Hematopoietic multipotent progenitor cell treated with erythropoietin and hydrocortisone succinate and interleukin-3 and kit ligand, for 6 days (in vitro differentiated cells): ENCODE results near the gene MAF.

Source experiments
- DNase-seq: peaks from one replicate; pipeline ENCODE4 v3.0.0-alpha.2; 2015

MAF gene

DNA sequence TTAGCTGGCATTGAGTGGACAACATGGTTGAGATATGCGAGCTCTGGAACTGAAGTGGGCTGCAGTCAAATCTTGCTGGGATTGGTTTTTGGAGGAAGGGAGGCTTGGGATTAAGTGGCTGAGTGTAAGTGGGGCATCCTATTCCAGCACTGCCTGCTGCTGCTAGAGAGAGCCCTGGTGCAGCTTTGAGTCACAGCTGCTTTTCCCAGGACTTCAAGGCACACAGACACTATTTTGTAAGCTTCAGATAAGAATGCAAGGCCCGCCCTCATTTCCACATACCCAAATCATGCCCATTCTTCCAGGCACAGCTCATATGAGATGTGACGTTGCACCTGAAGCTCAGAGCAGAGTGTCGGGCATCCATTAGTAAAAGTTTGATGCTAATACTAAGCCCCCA, 10.2 kb upstream of the MAF start:
- DNase-seq, result no peak

DNA sequence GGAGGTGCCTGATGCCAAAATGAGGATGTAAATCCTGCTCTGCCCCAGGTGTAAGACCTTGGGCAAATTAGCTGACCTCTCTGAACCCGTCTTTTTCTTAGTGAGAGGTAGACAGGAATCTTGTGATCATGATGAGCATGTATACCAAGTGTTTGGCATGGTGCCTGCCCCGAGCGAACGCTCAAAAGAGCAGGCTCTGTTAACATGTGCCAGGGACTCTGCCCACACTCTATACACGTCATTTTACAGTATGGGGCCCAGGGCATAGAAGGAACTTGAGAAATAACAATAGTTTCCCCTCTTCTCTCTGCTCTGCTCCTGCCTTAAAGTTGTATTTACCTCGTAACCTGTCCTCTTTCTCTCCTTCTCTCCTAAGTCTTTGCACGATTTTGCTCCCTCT, 9.3 kb upstream of the MAF start:
- DNase-seq, result no peak

DNA sequence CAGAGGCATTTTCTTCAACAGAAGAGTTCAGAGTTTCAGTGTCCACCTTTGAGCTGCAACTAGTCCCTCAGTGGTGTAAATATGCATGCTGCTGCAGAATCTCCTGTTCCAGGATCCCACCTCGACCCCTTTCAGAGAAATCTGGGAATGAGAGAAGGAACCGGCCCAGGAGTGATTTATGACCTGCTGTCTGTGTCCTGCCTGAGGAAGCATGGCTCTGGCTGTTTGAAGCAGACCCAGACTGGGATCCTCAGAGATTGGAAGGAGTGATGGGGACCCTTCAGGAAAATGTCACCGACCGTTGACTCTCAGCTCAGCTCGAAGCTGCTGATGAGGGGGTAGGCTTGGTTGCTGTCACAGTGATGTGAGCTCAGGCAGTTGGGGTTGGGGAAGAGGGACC, 8.4 kb upstream of the MAF start:
- no peak for DNase-seq

DNA sequence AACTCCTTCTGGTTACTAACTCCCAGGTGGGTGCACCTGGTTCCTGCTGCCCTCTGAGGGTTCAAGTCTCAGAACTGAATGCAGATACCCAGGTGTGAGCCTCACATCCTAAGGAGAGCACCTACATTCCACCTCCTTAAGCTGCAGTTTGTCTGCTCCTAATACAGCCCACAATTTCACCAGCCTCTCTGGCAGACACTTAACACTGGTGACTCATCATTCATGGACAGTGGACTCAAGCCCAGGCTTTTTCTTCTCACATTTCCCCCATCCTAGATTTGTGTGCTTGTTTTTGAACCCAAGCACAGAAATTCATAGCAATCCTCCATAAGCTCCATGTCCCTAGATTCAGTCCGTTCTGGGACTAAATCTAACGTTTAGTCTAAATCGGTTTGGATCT, 7.0 kb upstream of the MAF start:
- DNase-seq, result no peak

DNA sequence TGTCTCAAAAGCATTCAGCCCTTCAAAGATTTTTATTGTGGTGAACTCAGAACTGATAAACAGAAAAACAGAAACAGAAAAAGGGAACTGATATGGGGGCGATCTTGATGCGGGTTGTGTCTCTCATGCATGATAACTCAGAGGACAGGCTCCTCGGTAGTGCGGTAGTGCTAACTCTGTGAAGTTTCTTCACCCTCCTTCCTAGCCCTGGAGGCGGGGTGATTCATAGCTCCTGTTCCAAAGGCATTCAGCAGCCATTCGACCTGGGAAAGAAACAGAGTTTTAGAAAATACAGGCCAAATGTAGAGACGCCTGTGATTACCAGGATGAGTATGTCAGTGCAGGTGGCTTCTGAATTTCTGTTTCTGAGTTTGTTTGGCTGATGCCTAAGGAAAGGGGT, 5.5 kb upstream of the MAF start:
- peak; percentile 54 for DNase-seq

DNA sequence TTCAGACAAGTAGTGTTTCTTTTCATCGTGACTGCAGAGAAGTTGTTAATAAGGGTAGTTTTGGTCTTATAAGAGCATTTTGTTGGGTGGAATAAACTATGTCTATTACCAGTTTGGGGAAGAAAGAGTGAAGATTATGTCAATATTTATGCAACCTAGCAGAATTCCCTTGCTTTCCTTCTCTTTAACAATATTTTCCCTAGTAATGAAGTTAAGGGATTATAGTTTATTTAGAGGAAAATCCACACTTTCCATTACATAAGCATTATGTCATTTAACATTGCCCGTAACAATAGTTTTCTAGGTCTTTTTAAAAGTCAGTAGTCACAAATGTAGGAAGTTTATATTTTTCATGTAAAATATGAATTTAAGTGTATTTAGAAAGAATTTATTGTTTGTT, 2.5 kb upstream of the MAF start:
- DNase-seq, result no peak

DNA sequence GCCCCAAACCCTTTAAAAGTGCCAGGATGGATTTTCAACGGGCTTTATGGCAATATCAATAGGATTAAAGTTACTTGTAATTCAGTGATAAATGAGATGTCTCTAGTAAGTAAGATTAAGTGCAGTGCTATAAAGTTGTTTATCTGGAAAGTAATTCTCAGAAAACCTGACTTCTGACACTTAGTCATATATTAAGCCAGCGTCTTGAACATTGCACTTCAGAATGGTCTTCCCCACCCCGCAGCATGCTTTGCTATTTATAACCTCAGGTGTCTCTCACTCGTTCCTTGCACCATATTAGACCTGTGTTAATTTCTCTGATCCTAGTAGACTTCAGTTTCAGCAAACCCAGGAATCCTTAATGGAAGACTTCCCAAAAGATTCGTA, 2.1 kb upstream of the MAF start:
- DNase-seq, result no peak

DNA sequence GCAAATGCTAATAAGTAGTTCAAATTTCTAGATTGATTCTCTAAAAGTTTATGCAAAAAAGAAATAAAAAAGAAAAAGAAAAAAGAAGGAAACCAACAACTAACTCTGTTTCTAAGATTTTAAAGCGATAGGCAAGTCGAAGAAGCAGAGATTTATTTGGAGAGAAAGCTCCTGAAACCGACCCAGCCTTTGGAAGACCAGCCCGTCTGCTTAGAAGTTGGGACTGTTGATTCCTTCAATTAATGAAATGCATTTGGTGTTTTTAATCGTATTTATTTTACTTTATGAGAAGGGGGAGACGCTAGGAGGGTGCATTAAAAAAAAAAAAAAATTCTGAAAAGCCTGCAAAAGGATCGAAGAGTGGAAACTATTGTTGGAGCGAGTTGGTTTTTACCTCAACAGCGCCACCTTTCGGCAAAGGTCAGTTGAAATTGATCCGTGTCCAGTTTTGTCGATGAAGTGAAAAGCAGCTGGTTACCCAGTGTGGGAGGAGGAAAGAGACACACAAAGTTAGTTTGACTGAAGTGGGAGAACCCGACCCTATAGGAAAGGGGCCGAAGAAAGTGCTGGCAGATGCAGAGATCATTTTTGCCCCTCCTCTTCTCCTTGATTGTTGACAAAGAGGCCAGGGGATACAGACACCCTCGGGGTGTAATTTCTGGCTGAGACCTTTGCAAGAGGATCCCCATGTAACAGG, 1.5 kb upstream of the MAF start:
- peak; percentile 89 for DNase-seq

DNA sequence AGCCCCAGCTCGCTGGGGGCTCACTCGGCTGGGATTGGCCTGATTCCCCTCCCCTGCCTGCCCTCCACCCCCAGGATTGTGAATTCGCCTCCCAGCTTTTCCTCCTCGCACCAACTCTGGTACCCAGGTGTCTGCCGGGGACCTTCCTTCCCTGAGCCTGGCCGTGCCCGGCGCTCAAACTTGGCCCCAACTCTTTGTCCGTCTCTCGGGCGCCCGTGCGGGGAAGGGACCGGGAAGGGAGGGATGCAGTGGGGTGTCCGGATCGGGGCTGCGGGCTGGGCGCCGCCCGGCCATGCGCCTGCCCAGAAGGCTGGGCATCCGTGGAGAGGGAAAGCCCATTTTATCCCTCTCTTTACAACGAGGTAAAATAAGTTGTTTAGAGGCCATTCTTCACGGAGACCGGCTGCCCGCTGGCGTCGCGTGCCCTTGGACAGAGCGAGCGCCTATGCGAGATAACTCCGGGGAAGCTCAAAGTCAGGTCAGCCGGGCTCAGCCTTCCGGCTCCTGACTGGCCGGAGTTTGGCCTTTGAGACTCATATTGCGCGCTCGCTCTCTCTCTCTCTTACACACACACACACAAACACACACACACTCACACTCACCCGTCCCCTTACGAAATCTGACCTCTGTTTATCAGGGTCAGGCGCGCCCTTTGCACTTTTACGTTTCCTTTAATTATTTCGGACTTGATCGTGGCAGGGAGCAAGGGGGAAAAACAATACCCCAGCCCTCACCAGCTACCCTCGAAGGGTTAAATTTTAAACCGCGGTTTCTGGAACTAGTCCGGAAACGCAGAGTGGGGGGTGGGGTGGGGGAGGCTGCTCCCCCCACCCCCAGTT, 774 bp upstream of the MAF start:
- DNase-seq, result peak; percentile 12

DNA sequence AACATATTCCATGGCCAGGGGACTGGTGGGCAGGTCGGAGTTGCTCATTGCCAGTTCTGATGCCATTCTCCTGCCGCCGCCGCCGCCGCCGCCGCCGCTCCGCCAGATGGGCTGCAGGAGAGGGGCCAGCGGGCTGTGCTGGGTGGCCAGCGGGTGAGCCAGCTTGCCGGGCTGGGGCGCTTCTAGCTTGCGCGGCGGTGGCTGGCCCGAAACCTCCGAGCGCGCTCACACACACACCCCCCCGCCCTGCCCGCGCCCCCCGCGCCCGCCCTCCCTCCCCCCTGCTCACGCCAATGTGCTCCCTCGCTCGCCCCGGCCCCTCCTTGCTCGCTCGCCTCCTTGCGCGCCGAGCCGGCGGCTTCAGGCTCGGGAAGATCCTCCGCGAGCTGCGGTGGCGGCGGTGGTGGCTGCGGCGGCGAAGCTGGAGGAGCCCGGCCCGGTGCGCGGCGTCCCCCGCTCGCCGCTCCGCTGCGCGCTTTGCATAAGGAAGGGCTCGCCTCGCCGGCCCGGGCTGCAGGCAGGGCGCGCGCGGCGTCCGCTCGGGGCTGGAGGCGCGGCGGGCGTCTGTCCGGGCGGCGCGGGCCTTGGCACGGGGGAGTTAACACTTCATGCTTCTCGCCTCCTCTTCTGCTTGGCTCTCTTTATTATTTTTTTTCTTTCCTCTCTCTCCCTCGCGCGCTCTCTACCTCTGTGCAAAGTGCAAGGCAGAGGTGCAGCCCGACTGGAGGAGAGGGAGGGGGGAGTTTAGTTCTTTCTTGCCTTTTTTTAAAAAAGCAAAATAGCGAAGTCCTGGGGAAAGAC, 500 bp downstream of the MAF start:
- DNase-seq, result peak; percentile 44

DNA sequence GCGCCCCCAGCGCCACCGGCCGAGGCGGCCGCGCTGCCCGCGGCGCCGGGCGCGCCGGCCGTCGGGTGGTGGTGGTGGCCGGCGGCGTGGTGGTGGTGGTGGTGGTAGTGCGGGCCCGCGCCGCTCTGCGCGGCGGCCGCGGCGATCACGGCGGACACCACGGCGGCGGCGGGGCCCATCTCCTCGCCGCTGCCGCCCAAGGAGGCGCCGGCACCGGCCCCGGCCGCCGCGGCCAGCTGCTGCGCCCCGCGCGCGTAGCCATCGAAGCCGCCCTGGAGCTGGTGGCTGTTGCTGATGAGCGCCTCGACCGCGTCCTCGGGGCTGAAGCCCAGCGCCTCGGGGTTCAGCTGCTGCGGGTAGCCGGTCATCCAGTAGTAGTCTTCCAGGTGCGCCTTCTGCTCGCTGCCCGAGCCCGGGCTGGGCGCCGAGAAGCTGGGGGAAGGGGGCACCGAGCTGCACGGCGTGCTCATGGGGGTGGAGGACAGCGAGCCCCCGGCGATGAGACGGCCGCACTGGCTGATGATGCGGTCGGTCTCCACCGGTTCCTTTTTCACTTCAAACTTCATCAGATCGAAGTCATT, 1.2 kb downstream of the MAF start:
- peak; percentile 6 for DNase-seq

DNA sequence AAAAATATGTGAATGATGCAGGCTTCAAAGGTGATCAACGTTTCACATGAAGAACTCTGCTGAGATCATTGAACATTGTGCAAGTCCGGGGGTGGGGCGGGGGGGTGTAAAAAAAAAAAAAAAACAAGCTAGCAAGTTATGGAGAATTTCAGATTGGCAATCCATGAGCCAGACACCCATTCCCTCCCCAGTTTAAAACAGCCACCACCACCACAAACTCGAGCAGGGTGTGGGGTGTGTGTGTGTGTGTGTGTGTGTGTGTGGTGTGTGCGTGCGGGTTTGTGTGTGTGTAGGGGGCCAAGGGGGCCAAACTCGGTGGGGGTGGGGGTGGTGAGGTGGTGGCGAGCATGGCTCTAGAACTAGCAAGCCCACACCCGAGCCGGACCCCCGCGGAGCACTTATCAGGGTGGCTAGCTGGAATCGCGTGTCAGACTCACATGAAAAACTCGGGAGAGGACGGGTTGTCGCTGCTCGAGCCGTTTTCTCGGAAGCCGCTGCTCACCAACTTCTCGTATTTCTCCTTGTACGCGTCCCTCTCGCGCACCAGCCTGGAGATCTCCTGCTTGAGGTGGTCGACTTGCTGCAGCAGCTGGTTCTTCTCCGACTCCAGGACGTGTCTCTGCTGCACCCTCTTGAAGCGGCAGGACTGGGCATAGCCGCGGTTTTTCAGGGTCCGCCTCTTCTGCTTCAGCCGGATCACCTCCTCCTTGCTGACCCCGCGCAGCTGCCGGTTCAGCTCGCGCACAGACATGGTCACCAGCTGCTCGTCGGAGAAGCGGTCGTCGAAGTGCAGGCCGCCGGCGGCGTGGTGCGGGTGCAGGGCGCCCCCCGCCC, 2.0 kb downstream of the MAF start:
- peak; percentile 51 for DNase-seq

DNA sequence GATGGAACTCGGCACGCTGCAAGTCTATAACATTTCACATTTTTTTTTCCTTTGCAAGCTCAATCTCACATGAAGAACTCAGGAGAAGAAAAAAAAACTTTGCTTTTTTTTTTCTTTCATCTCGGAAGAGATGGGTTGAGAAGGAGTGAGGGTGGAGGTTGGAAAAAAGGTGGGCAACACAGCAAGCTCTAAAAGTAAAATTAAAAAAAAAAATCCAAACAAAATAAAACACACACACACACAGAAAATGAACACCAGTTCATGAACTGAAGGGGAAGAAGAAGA, 2.5 kb downstream of the MAF start:
- DNase-seq, result no peak

DNA sequence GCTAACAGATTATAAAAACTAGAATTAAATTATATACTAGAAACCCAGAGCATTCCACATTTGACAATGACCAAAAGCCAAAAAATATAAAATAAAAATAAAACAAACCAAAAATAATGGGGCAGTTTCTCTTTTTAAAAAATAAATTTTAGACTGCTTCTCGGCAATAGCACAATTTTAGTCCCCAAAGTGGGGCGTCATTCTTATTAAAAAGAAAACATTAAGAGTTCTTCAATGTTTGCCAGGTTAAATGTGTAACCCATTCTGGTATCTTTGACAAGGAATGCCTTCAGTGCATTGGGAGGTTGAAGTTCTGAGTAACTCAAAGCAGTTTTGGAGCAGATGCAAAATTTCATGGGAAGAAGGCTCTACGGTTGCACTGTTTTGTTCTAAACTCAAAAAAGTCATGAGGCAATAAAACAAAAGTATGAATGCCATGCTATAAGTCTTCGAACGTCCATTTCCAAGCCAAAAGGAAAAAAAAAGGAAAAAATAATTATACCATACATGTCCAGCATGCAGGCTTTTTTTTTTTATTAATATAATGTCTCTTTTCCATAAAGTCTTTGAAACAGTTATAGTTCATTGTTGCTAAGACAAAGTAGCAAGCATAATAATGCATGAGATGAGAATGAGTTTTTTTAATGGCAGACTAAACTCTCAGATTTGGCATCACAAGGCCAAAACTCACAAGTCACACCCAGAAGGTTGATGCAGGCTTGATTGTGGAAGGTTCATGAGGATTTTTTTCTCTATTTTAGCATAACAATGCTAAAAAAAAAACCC, 3.1 kb downstream of the MAF start:
- DNase-seq, result no peak

DNA sequence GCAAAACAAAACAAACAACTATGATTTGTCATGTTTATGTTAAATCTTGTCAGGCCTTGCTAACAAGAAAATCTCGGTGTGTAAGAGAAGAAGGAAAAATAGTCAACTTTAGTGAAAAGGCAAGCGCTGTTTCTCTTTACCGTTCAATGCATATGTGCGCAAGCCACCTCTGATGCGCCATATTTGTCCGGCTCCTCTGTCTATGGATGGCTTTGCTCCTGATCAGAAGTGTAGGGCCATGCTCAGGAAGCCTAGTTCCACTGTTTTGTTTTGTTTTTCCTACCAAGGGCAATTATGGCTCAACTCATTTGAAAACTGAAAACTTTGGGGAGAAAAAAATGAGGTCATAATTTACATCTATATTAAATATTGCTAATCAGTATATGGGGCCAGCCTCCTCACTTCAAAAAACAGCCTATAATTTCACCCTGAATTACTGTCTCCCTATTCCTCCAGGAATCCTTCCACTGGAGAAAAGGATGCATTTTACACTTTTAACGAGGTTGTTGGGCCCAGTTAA, 4.5 kb downstream of the MAF start:
- no peak for DNase-seq

DNA sequence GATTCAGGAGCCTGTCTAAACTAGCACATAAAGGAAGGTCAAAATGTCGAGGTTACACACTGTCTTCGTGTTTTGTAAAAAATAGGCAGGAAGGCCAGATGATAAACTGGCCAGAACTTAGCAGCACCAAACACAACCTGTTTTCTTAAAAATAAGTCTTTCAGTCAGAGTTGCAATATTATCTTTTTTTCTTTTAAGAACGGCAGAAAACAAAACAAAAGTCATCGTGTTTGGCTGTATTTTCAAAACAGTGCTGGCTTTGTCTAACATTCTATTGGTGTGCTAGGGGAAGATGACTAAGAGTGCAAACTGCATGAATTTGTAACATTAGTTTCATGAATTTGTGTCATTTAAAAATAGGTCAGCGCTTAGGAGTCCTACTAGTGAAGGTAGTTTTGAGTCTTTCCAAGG, 5.3 kb downstream of the MAF start:
- no peak for DNase-seq

DNA sequence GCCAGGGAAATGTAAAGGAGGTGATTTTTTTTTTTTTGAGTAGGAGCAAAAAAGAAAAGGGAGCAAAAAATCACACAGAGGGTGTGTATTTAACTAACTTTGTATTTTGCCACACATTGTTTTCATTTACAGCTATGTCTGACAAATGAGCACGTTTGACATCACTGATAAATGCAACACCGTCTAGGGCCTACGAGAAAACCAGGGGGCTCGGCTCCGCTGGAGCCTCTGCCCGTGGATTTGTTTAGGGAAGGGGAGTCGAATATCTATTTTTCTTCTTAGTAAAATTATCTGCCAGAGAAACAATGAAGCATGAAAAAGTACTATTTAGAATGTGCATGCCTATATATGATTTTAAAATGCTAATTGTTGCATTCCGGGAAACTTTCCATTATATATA, 6.8 kb downstream of the MAF start:
- DNase-seq, result no peak

DNA sequence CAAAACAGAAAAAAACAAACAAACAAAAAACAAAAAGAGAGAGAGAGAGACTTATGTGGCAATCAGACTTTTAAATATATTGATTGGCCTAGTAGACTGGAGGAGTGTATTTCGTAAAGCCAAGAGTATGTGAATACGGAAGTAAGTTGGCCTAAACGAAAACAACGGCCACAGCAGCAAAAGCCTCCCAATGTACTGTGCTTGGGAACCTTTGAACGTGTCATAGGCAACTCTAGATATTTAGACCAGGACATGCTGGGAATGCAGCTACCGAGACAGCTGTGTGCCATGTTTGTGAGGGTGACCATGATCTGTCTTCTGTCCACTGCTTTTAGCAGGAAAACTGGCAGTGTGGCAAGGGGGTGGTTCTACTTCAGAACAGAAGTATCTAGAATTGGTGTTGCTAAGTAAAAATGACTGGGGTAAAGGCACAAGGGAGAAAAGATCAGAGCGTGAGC, 7.4 kb downstream of the MAF start:
- no peak for DNase-seq

DNA sequence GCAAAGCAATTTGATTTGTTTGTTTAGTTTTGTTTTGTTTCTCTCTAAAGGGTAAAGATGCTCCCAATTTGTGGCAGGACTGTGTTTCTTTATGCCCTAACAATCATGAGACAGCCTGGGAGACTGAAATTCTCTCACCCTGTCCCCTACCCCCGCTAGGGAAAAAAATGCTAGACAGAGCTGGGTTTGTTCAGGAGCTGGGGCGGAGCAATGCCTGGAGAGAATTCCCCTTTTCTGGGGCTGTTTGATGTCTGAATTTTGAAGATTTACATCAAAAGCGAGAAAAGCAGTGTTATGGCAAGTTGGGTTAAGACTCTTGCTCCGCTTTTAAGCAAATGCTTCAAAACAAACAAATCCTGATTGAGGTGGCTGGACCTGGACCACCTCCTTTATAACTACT, 8.4 kb downstream of the MAF start:
- no peak for DNase-seq

DNA sequence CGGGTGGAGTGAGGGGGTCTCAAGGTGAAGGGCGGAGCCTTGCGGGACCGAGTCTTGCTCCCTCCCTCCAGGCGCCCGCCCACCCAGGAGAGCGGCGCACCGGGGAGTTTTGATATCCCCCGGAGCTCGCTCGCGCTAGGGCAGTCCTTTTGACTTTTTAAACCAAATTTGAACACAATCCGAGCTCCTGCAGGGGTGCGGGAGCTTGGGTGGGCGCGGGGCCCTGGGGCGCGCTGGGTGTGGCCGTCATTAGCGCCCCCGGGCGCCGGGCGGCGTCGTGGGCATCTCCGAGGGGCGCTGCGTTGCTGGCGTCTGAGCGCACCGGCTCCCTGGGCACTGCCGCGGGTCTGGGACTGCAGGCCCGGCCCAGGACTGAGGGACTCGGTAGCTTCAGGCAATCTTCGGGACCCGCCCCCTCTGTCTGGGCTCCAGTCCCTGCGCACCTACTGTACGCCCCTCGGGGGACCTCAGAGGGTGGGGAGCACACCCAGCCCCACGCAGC, 10.9 kb downstream of the MAF start:
- no peak for DNase-seq

DNA sequence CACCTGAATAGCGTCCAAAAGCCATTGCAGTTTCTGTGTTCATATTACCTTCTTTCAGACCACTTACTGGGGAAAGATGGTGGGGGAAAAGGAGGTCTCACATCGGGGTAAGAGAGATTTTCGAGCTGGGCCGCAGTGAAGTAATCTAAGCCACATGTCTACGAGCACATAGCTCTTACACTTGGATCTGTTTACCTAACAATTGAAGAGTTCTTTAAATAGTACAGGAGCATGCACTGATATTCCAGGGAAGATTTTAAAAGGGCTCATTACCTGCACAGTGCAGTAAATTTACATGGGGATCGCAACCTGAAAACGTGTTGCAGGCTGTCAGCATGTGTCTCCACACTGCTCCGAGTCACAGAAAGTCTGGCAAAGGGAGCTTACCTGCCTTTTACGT, 12.6 kb downstream of the MAF start:
- DNase-seq, result no peak
